Activated effector memory CD4-positive, alpha-beta T cell treated with anti-CD3 and anti-CD28 coated beads, Interleukin-2, amount 50 U/mL, for 16 hours (primary cell): ENCODE results near the gene UQCRH.
A peak's percentile ranks its signal among the peaks of the same experiment; 100 is the strongest.
"Not testable (repeated sequence)": the region's sequence is repeated elsewhere in the genome, so short reads cannot be mapped to it uniquely, and the experiment has no call there.

ENCODE experiments used
- DNase-seq: peaks from one replicate; pipeline ENCODE4 v3.0.0-alpha.2; 2020

Gene UQCRH

GRCh38 chr1:46334030-46334384 lies 30.5 kb downstream of the UQCRH start:
- no peak for DNase-seq

GRCh38 chr1:46335081-46335480 lies 31.6 kb downstream of the UQCRH start:
- no peak for DNase-seq

- not testable (repeated sequence) for DNase-seq
These were observed 33.9 kb downstream of the UQCRH start for GRCh38 chr1:46337409-46337808.

- peak; percentile 94 for DNase-seq
These were observed 37.1 kb downstream of the UQCRH start, which contains the start of gene NSUN4 for GRCh38 chr1:46340404-46341221. Gene NSUN4 (plus strand): TSS chr1:46340807. CDS start chr1:46340827, 20 bp downstream.

GRCh38 chr1:46341222-46342083 lies 38.0 kb downstream of the UQCRH start:
- DNase-seq, result peak; percentile 63

GRCh38 chr1:46342084-46342656 lies 38.7 kb downstream of the UQCRH start:
- no peak for DNase-seq

GRCh38 chr1:46342677-46343350 lies 39.3 kb downstream of the UQCRH start:
- no peak for DNase-seq

- DNase-seq, result no peak
These were observed 39.8 kb downstream of the UQCRH start for GRCh38 chr1:46343351-46343695.

GRCh38 chr1:46343705-46344104 lies 40.2 kb downstream of the UQCRH start:
- no peak for DNase-seq

GRCh38 chr1:46344481-46344880 lies 41.0 kb downstream of the UQCRH start:
- DNase-seq, result no peak

GRCh38 chr1:46345281-46345680 lies 41.8 kb downstream of the UQCRH start:
- DNase-seq, result no peak

- no peak for DNase-seq
These were observed 48.9 kb downstream of the UQCRH start for GRCh38 chr1:46352363-46352762.

GRCh38 chr1:46355920-46356319 lies 52.4 kb downstream of the UQCRH start:
- DNase-seq, result not testable (repeated sequence)

- DNase-seq, result no peak
These were observed 58.7 kb downstream of the UQCRH start for GRCh38 chr1:46362158-46362557.

GRCh38 chr1:46363121-46363520 lies 59.6 kb downstream of the UQCRH start:
- no peak for DNase-seq

- DNase-seq, result no peak
These were observed 61.1 kb downstream of the UQCRH start for GRCh38 chr1:46364612-46365011.

GRCh38 chr1:46365796-46366195 lies 62.3 kb downstream of the UQCRH start:
- DNase-seq, result not testable (repeated sequence)
